ENCODE results near the gene KRTAP10-5.

The KRTAP10-5 gene

GRCh38 chr21:44548922-44549321 is 31.5 kb downstream of the KRTAP10-5 start:
- H3K4me3 ChIP-seq (replicated peaks in 1 of 2; ENCODE audit: low read depth in 2 of 2, low read length in 2 of 2), result no peak overlapping the region
- DNase-seq (ENCODE audit: low read depth in 2 of 2), result no peak
- TF ChIP-seq CTCF (IDR thresholded peaks at IDR 0.05; ENCODE audit: low read depth, low read length), result no peak

- no peak for TF ChIP-seq CTCF (IDR thresholded peaks at IDR 0.05; ENCODE audit: low read depth, low read length)
- H3K4me3 ChIP-seq (replicated peaks in 1 of 2; ENCODE audit: low read depth in 2 of 2, low read length in 2 of 2), result no peak overlapping the region
- DNase-seq (ENCODE audit: low read depth in 2 of 2), result no peak
Measured at GRCh38 chr21:44548381-44548780, 32.0 kb downstream of the KRTAP10-5 start.

GRCh38 chr21:44547656-44548331 is 32.6 kb downstream of the KRTAP10-5 start:
- H3K4me3 ChIP-seq (replicated peaks in 1 of 2; ENCODE audit: low read depth in 2 of 2, low read length in 2 of 2), result no peak overlapping the region
- DNase-seq (ENCODE audit: low read depth in 2 of 2), result no peak
- TF ChIP-seq CTCF (IDR thresholded peaks at IDR 0.05; ENCODE audit: low read depth, low read length), result no peak

- no peak for DNase-seq (ENCODE audit: low read depth in 2 of 2)
- no peak overlapping the region for H3K4me3 ChIP-seq (replicated peaks in 1 of 2; ENCODE audit: low read depth in 2 of 2, low read length in 2 of 2)
- no peak for TF ChIP-seq CTCF (IDR thresholded peaks at IDR 0.05; ENCODE audit: low read depth, low read length)
Measured at GRCh38 chr21:44544566-44544965, 35.8 kb downstream of the KRTAP10-5 start.

GRCh38 chr21:44542716-44543115 is 37.7 kb downstream of the KRTAP10-5 start:
- no peak overlapping the region for H3K4me3 ChIP-seq (replicated peaks in 1 of 2; ENCODE audit: low read depth in 2 of 2, low read length in 2 of 2)
- no peak for TF ChIP-seq CTCF (IDR thresholded peaks at IDR 0.05; ENCODE audit: low read depth, low read length)
- DNase-seq (ENCODE audit: low read depth in 2 of 2), result no peak

- H3K4me3 ChIP-seq (replicated peaks in 1 of 2; ENCODE audit: low read depth in 2 of 2, low read length in 2 of 2), result no peak overlapping the region
- TF ChIP-seq CTCF (IDR thresholded peaks at IDR 0.05; ENCODE audit: low read depth, low read length), result no peak
- no peak for DNase-seq (ENCODE audit: low read depth in 2 of 2)
Measured at GRCh38 chr21:44540741-44541288, 39.6 kb downstream of the KRTAP10-5 start.
